ENCODE measurements around the gene PTPRN2.
"Not testable (repeated sequence)": the region's sequence is repeated elsewhere in the genome, so short reads cannot be mapped to it uniquely, and the experiment has no call there.

PTPRN2 gene

GRCh38 chr7:158377800-158378623 is 209.6 kb downstream of the PTPRN2 start:
- no peak for DNase-seq

- DNase-seq, result not testable (repeated sequence)
Measured at GRCh38 chr7:158376839-158377186, 210.8 kb downstream of the PTPRN2 start.

- DNase-seq, result not testable (repeated sequence)
Measured at GRCh38 chr7:158376146-158376838, 211.3 kb downstream of the PTPRN2 start.

GRCh38 chr7:158375034-158375433 is 212.6 kb downstream of the PTPRN2 start:
- DNase-seq, result no peak

GRCh38 chr7:158374586-158374985 is 213.0 kb downstream of the PTPRN2 start:
- no peak for DNase-seq

- DNase-seq, result no peak
Measured at GRCh38 chr7:158374146-158374545, 213.5 kb downstream of the PTPRN2 start.

GRCh38 chr7:158373476-158374133 is 214.0 kb downstream of the PTPRN2 start:
- DNase-seq, result no peak

- no peak for DNase-seq
Measured at GRCh38 chr7:158372400-158373342, 215.0 kb downstream of the PTPRN2 start.

- DNase-seq, result no peak
Measured at GRCh38 chr7:158371856-158372255, 215.8 kb downstream of the PTPRN2 start.

GRCh38 chr7:158369866-158370265 is 217.8 kb downstream of the PTPRN2 start:
- DNase-seq, result no peak

- DNase-seq, result no peak
Measured at GRCh38 chr7:158369290-158369689, 218.3 kb downstream of the PTPRN2 start.

- DNase-seq, result no peak
Measured at GRCh38 chr7:158368449-158368848, 219.2 kb downstream of the PTPRN2 start.

- no peak for DNase-seq
Measured at GRCh38 chr7:158367634-158367982, 220.0 kb downstream of the PTPRN2 start.

- DNase-seq, result no peak
Measured at GRCh38 chr7:158366916-158367633, 220.5 kb downstream of the PTPRN2 start.

GRCh38 chr7:158366346-158366745 is 221.3 kb downstream of the PTPRN2 start:
- no peak for DNase-seq

GRCh38 chr7:158365267-158365666 is 222.4 kb downstream of the PTPRN2 start:
- no peak for DNase-seq

GRCh38 chr7:158364451-158364850 is 223.2 kb downstream of the PTPRN2 start:
- DNase-seq, result no peak

- no peak for DNase-seq
Measured at GRCh38 chr7:158362912-158363905, 224.4 kb downstream of the PTPRN2 start.

GRCh38 chr7:158362001-158362400 is 225.6 kb downstream of the PTPRN2 start:
- DNase-seq, result no peak

GRCh38 chr7:158361326-158361946 is 226.2 kb downstream of the PTPRN2 start:
- DNase-seq, result no peak
